Measurements from ENCODE around the gene LPP. TPM values are rescaled to one million over a fixed set of nuclear protein-coding genes. Genes with fewer than 3 reads are reported as not detected.

Gene LPP
- total RNA-seq, 1 experiment from 2014 or later: 18.1 TPM

GRCh38 chr3:188546835-188547670 lies 393.1 kb downstream of the LPP start:
- peak; percentile 22 for DNase-seq (ENCODE audit: low read depth)

GRCh38 chr3:188553569-188553968 lies 399.6 kb downstream of the LPP start:
- DNase-seq (ENCODE audit: low read depth): no peak

- DNase-seq (ENCODE audit: low read depth): no peak
These were observed 400.4 kb downstream of the LPP start for GRCh38 chr3:188554404-188554803.

- no peak for DNase-seq (ENCODE audit: low read depth)
These were observed 403.3 kb downstream of the LPP start for GRCh38 chr3:188557235-188557634.

GRCh38 chr3:188558343-188559071 lies 404.6 kb downstream of the LPP start:
- DNase-seq (ENCODE audit: low read depth): no peak

GRCh38 chr3:188559072-188559429 lies 405.1 kb downstream of the LPP start:
- DNase-seq (ENCODE audit: low read depth): no peak

- no peak for DNase-seq (ENCODE audit: low read depth)
These were observed 405.9 kb downstream of the LPP start for GRCh38 chr3:188559856-188560255.

GRCh38 chr3:188562144-188562543 lies 408.2 kb downstream of the LPP start:
- DNase-seq (ENCODE audit: low read depth): no peak

GRCh38 chr3:188567478-188568195 lies 413.7 kb downstream of the LPP start:
- no peak for DNase-seq (ENCODE audit: low read depth)

- DNase-seq (ENCODE audit: low read depth): no peak
These were observed 414.8 kb downstream of the LPP start for GRCh38 chr3:188568736-188569135.

- DNase-seq (ENCODE audit: low read depth): no peak
These were observed 417.7 kb downstream of the LPP start for GRCh38 chr3:188571531-188572095.

- DNase-seq (ENCODE audit: low read depth): no peak
These were observed 419.5 kb downstream of the LPP start for GRCh38 chr3:188573291-188573940.

- DNase-seq (ENCODE audit: low read depth): no peak
These were observed 420.0 kb downstream of the LPP start for GRCh38 chr3:188573956-188574355.

GRCh38 chr3:188574885-188575284 lies 420.9 kb downstream of the LPP start:
- DNase-seq (ENCODE audit: low read depth): no peak

GRCh38 chr3:188575501-188575900 lies 421.5 kb downstream of the LPP start:
- no peak for DNase-seq (ENCODE audit: low read depth)

- DNase-seq (ENCODE audit: low read depth): no peak
These were observed 423.6 kb downstream of the LPP start for GRCh38 chr3:188577539-188577938.

- peak; percentile 68 for DNase-seq (ENCODE audit: low read depth)
These were observed 424.8 kb downstream of the LPP start for GRCh38 chr3:188578576-188579363.

GRCh38 chr3:188580223-188580622 lies 426.3 kb downstream of the LPP start:
- DNase-seq (ENCODE audit: low read depth): no peak

GRCh38 chr3:188580659-188581058 lies 426.7 kb downstream of the LPP start:
- DNase-seq (ENCODE audit: low read depth): no peak

GRCh38 chr3:188581365-188581764 lies 427.4 kb downstream of the LPP start:
- no peak for DNase-seq (ENCODE audit: low read depth)

GRCh38 chr3:188581792-188582191 lies 427.8 kb downstream of the LPP start:
- no peak for DNase-seq (ENCODE audit: low read depth)
